Esophagus squamous epithelium (tissue), 5 donors: Measurements from ENCODE around the gene DAZAP1. TPM values are rescaled to one million over a fixed set of nuclear protein-coding genes. Genes with fewer than 3 reads are reported as not detected.

Source experiments
- DNase-seq: peaks from one replicate; lab custom pipeline; 2025; lab: John Stamatoyannopoulos, UW
- H3K27ac ChIP-seq, 4 donors: fragments of 200-600 bp; sonication (generic); one replicate each; pipeline ENCODE4 v1.5.1; 2016 to 2019; ENCODE audit warnings: mild to moderate bottlenecking in 1 of 4
- H3K27me3 ChIP-seq, 4 donors: fragments of 200-600 bp; sonication (generic); 1 replicate in 3 of 4; 2 replicates in 1 of 4; pipeline versions ENCODE4 v1.5.1 to v1.6.0; 2017 to 2021; ENCODE audit warnings: antibody characterized with exemption in 1 of 4
- H3K36me3 ChIP-seq, 3 donors: fragments of 200-600 bp; sonication (generic); one replicate each; pipeline ENCODE4 v1.5.1; 2016 to 2019
- H3K4me1 ChIP-seq, 3 donors: fragments of 200-600 bp; sonication (generic); one replicate each; pipeline ENCODE4 v1.5.1; 2017 to 2019
- H3K4me3 ChIP-seq, 4 donors: fragments of 200-600 bp; sonication (generic); 1 replicate in 3 of 4; 2 replicates in 1 of 4; pipeline ENCODE4 v1.5.1; 2016 to 2019; ENCODE audit warnings: mild to moderate bottlenecking in 2 of 4, moderate library complexity in 1 of 4
- H3K9me3 ChIP-seq, 3 donors: fragments of 200-600 bp; sonication (generic); one replicate each; pipeline ENCODE4 v1.5.1; 2016 to 2019
- POLR2A ChIP-seq, 4 donors: fragments of 450-650 bp; IDR thresholded peaks; one replicate each; pipeline ENCODE4 v1.6.1; 2017; ENCODE audit warnings: antibody characterized with exemption in 4 of 4, mild to moderate bottlenecking in 4 of 4, moderate library complexity in 3 of 4
- WGBS, 2 donors: methylation state at CpG; one replicate each; pipeline ENCODE4 v1.1.5; 2018; 5-methylcytosine and 5-hydroxymethylcytosine counted together
- intact Hi-C: fragments of 100-400 bp; cut with DNase I; formaldehyde crosslinking; loops from one replicate; pipeline ENCODE4 v1.15.0; 2022
- total RNA-seq, 4 donors: library from RNA; depleted of rRNA; stranded (reverse); fragments of >200 nt; gene quantifications; one replicate each; pipeline ENCODE4 v1.1.0, GENCODE V29; 2016
- TF ChIP-seq, protein P1 (sequence below), 6 experiments: fragments of 450-650 bp in 4 of 6; fragments of 200-600 bp in 2 of 6; sonication (generic) in 2 of 6; IDR thresholded peaks; one replicate each; pipeline ENCODE4 v1.5.1; 2016 to 2019; ENCODE audit warnings: antibody characterized with exemption in 6 of 6, mild to moderate bottlenecking in 4 of 6, moderate library complexity in 4 of 6
- donor health status: DM: yes; HTN: yes; CAD: no.

DAZAP1 gene
- total RNA-seq, 4 donors from 2014 or later, result 60.2 to 76.0 (median 69.0) TPM

DNA sequence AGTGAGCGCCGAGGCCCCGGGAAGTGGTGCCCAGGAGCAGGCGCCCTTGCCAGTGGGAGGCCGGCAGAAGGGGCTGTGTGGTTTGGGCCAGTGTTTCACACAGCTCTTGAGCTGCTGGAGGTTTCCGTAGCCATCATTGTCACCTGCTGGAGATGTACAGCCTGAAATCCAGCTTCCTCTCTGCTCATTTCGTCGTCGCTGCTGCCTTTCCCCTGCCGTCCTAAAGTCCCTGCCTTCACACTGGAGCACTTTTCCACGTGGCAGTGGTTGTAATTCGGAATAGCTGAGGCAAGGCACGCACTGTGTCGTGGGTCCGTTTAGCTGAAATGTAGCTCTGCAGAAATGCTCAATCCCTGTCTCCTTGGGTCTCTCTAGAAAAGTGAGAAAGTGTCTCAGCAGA is 13.2 kb downstream of the DAZAP1 start:
- no peak for DNase-seq
- intact Hi-C loops, result no loop called here
- WGBS, 2 donors, result 85 to 90% methylated on average over 6 to 13 of the region's 15 CpGs
- Histone ChIP-seq H3K9me3 (no peaks in the 10 kb centered on the region), H3K36me3 (peaks cover 41 to 86% (median 47%) of the 10 kb centered on the region in 3 donors), H3K4me3 (no peak overlapping the region), H3K27ac (no peak overlapping the region), H3K27me3 (no peaks in the 10 kb centered on the region), H3K4me1 (peaks cover 23 to 58% (median 30%) of the 10 kb centered on the region in 3 donors)
- TF ChIP-seq, protein P1, sequence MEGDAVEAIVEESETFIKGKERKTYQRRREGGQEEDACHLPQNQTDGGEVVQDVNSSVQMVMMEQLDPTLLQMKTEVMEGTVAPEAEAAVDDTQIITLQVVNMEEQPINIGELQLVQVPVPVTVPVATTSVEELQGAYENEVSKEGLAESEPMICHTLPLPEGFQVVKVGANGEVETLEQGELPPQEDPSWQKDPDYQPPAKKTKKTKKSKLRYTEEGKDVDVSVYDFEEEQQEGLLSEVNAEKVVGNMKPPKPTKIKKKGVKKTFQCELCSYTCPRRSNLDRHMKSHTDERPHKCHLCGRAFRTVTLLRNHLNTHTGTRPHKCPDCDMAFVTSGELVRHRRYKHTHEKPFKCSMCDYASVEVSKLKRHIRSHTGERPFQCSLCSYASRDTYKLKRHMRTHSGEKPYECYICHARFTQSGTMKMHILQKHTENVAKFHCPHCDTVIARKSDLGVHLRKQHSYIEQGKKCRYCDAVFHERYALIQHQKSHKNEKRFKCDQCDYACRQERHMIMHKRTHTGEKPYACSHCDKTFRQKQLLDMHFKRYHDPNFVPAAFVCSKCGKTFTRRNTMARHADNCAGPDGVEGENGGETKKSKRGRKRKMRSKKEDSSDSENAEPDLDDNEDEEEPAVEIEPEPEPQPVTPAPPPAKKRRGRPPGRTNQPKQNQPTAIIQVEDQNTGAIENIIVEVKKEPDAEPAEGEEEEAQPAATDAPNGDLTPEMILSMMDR (IDR thresholded peaks at IDR 0.05), result no peak
- no peak for TF ChIP-seq POLR2A (IDR thresholded peaks at IDR 0.05)

DNA sequence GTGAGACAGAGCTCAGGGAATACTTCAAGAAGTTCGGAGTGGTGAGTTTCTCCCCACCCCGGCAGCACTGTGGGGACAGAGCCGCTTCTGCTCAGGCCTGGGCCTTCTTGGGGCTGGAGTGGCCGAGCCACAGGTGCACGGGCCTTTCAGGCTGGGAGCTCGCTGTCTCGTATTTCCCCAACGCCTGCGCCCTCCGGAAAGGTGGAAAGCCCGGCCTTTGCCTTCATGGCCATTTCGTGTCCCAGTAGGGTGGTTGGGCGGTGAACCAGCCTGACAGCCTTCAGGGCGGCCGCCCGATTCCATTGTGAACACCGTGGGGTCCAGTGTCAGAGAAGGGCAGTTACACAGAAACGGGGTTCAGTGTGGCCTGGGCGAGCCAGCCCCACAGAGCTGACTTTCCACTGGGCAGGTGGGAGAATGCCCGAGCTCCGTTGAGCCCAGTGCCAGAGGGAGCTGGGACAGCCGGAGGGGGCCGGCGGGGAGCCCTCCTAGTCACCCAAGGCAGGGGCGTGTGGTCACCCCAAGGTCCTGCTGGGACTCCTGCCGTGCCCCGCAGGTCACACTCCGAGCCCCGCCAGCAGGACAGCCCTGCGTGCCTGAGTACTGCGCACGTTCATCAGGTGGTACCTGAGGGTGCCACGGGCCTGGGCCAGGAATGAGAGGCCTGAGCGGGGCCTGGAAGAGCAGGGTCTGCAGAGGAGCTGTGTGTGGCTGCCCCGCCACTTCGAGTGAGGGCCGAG is 14.0 kb downstream of the DAZAP1 start:
- DNase-seq, result no peak
- H3K4me3 ChIP-seq, result no peak overlapping the region
- 88 to 93% methylated on average over 7 to 13 of the region's 37 CpGs for WGBS, 2 donors
- no peaks in the 10 kb centered on the region for H3K9me3 ChIP-seq
- intact Hi-C loops, result no loop called here
- no peak overlapping the region for H3K27ac ChIP-seq
- H3K36me3 ChIP-seq, result peaks cover 41 to 94% (median 47%) of the 10 kb centered on the region in 3 donors
- peaks cover 15 to 57% (median 23%) of the 10 kb centered on the region in 3 donors for H3K4me1 ChIP-seq
- no peak for TF ChIP-seq POLR2A (IDR thresholded peaks at IDR 0.05)
- TF ChIP-seq, protein P1 (IDR thresholded peaks at IDR 0.05), result no peak
- H3K27me3 ChIP-seq, result no peaks in the 10 kb centered on the region

DNA sequence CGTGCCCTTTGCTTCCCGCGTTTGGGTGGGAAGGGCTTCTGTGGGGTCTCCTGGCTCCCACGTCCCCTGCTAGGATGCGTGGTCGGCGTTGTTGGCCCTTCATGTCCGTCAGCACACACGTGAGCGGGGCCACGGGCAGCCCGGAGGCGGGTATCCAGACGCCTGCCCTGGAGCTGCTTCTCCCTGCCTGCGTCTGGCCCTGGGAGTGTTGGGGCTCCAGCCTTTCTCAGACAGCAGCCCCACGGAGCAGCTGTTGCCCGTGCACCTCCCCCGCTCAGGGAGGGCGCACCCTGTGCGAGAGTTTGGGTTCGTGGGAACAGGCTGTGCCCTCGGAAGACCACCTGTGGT is 14.5 kb downstream of the DAZAP1 start:
- no peak overlapping the region for H3K4me3 ChIP-seq
- DNase-seq, result no peak
- H3K27ac ChIP-seq, result no peak overlapping the region
- intact Hi-C loops, result no loop called here
- peaks cover 41 to 100% (median 47%) of the 10 kb centered on the region in 3 donors for H3K36me3 ChIP-seq
- TF ChIP-seq POLR2A (IDR thresholded peaks at IDR 0.05), result no peak
- H3K27me3 ChIP-seq, result no peaks in the 10 kb centered on the region
- H3K4me1 ChIP-seq, result peaks cover 10 to 52% (median 17%) of the 10 kb centered on the region in 3 donors
- no peaks in the 10 kb centered on the region for H3K9me3 ChIP-seq
- whole genome bisulfite sequencing, 2 donors, result 100% methylated on average over 2 of the region's 22 CpGs; no CpG with 5 or more reads in 1 of the 2 donors

DNA sequence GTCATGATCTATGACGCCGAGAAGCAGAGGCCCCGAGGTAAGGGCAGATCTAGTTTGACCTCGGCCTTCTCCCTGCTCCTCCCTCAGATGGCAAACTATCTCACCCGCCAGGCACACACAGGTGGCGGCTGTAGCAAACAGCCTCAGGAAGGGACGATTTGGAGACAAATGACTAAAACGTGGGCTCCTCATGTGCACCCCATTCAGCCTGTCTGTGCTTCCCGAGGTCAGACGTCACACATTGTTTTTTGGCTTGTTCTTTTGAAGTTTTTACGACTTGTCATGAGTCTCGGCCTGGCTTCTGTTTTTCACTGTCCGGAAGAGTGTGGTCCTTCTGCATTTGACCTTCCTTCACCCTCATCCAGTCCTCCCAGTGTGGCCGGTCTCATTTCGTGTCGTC is 15.0 kb downstream of the DAZAP1 start:
- WGBS, 2 donors, result 75 to 76% methylated on average over 14 to 16 of the region's 16 CpGs
- no peak overlapping the region for H3K4me3 ChIP-seq
- H3K4me1 ChIP-seq, result peaks cover 5 to 47% (median 14%) of the 10 kb centered on the region in 3 donors
- intact Hi-C loops, result no loop called here
- H3K36me3 ChIP-seq, result peaks cover 41 to 100% (median 50%) of the 10 kb centered on the region in 3 donors
- no peak overlapping the region for H3K27ac ChIP-seq
- H3K27me3 ChIP-seq, result no peaks in the 10 kb centered on the region
- no peaks in the 10 kb centered on the region for H3K9me3 ChIP-seq
- TF ChIP-seq, protein P1 (IDR thresholded peaks at IDR 0.05), result no peak
- TF ChIP-seq POLR2A (IDR thresholded peaks at IDR 0.05), result no peak
- no peak for DNase-seq

DNA sequence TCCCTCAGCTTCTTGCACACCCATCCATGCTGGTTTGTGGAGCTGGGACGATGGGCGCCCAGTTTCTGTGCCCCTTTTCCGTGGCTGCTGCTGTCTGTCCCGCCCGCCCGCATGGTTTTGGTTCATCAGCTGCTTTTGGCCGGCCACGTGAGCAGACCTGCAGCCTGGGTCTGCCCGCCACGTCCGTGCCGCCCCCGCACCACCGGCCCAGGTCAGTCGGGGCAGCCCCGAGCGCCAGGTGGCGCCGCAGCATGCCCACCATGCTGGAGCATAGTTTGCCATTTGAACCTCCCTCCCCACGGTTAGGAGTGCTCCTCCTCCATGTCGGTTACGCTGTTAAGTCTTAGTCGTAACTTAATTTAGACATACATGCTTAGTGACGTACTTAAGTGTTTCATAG is 15.6 kb downstream of the DAZAP1 start:
- no peak overlapping the region for H3K4me3 ChIP-seq
- 85 to 92% methylated on average over 11 to 16 of the region's 24 CpGs for WGBS, 2 donors
- no peak for DNase-seq
- TF ChIP-seq, protein P1 (IDR thresholded peaks at IDR 0.05), result no peak
- no peak for TF ChIP-seq POLR2A (IDR thresholded peaks at IDR 0.05)
- H3K27ac ChIP-seq, result no peak overlapping the region
- H3K36me3 ChIP-seq, result peaks cover 41 to 100% (median 56%) of the 10 kb centered on the region in 3 donors
- no peaks in the 10 kb centered on the region for H3K9me3 ChIP-seq
- no peaks in the 10 kb centered on the region for H3K27me3 ChIP-seq
- intact Hi-C loops, result no loop called here
- peaks cover 5 to 41% (median 11%) of the 10 kb centered on the region in 3 donors for H3K4me1 ChIP-seq
